Loucy (cell line): ENCODE results near the gene SCO2.
A peak's percentile ranks its signal among the peaks of the same experiment; 100 is the strongest.

Experiments
- H2AFZ ChIP-seq: fragments of 200-600 bp; sonication (generic); 2 replicates; pipeline ENCODE4 v1.6.0; 2016; ENCODE audit warnings: antibody characterized with exemption, mild to moderate bottlenecking, low read length, moderate library complexity
- H3F3A ChIP-seq: fragments of 200-600 bp; 2 replicates; pipeline ENCODE4 v1.6.0; 2016; ENCODE audit warnings: antibody characterized with exemption, low read depth, mild to moderate bottlenecking
- H3K27me3 ChIP-seq: fragments of 200-600 bp; sonication (generic); 2 replicates; pipeline ENCODE4 v1.6.1; 2014; ENCODE audit warnings: low read length, mild to moderate bottlenecking; ENCODE audit not compliant: insufficient read depth, poor library complexity, severe bottlenecking
- H3K36me3 ChIP-seq: fragments of 200-600 bp; sonication (generic); 2 replicates; pipeline ENCODE4 v1.6.1; 2016; ENCODE audit warnings: low read length; ENCODE audit not compliant: insufficient read depth
- H3K4me1 ChIP-seq: fragments of 200-600 bp; sonication (generic); 2 replicates; pipeline ENCODE4 v1.5.1; 2014; ENCODE audit warnings: low read length, mild to moderate bottlenecking; ENCODE audit not compliant: insufficient read depth, poor library complexity, severe bottlenecking
- H3K4me2 ChIP-seq: fragments of 200-600 bp; sonication (generic); 2 replicates; pipeline ENCODE4 v1.6.0; 2014; ENCODE audit warnings: antibody characterized with exemption, low read length, low read depth, mild to moderate bottlenecking; ENCODE audit not compliant: poor library complexity, severe bottlenecking
- H3K4me3 ChIP-seq: fragments of 200-600 bp; sonication (generic); 2 replicates; pipeline ENCODE4 v1.5.1; 2014; ENCODE audit warnings: low read length, mild to moderate bottlenecking, mixed read lengths; ENCODE audit not compliant: poor library complexity, severe bottlenecking
- H3K79me2 ChIP-seq: fragments of 200-600 bp; sonication (generic); 2 replicates; pipeline ENCODE4 v1.6.1; 2014; ENCODE audit warnings: low read length; ENCODE audit not compliant: insufficient read depth
- H3K9ac ChIP-seq: fragments of 200-600 bp; sonication (generic); 2 replicates; pipeline ENCODE4 v1.6.0; 2014; ENCODE audit warnings: mild to moderate bottlenecking, low read depth, low read length, moderate library complexity; ENCODE audit not compliant: poor library complexity, severe bottlenecking
- H3K9me2 ChIP-seq: fragments of 200-600 bp; sonication (generic); replicated peaks from 2 replicates; pipeline ENCODE4 v1.6.1; 2016; ENCODE audit warnings: low read depth, low read length, mixed read lengths
- H3K9me3 ChIP-seq: fragments of 200-600 bp; sonication (generic); 2 replicates; pipeline ENCODE4 v1.6.1; 2014; ENCODE audit warnings: mild to moderate bottlenecking, antibody characterized with exemption, low read length, low read depth; ENCODE audit not compliant: insufficient read depth
- H4K20me1 ChIP-seq: fragments of 200-600 bp; sonication (generic); 2 replicates; pipeline ENCODE4 v1.6.0; 2014; ENCODE audit warnings: antibody characterized with exemption, low read length, mild to moderate bottlenecking; ENCODE audit not compliant: insufficient read depth, poor library complexity, severe bottlenecking
- EZH2phosphoT487 ChIP-seq: fragments of 200-600 bp; IDR thresholded peaks from 2 replicates; pipeline ENCODE4 v1.6.1; 2018; ENCODE audit warnings: antibody characterized with exemption, mild to moderate bottlenecking, moderate library complexity, borderline replicate concordance
- TF ChIP-seq, protein P1 (sequence below): fragments of 200-600 bp; sonication (generic); conservative IDR thresholded peaks from 2 replicates; pipeline ENCODE4 v1.5.1; 2014; ENCODE audit warnings: mild to moderate bottlenecking, antibody characterized with exemption, low read length

The SCO2 gene

DNA sequence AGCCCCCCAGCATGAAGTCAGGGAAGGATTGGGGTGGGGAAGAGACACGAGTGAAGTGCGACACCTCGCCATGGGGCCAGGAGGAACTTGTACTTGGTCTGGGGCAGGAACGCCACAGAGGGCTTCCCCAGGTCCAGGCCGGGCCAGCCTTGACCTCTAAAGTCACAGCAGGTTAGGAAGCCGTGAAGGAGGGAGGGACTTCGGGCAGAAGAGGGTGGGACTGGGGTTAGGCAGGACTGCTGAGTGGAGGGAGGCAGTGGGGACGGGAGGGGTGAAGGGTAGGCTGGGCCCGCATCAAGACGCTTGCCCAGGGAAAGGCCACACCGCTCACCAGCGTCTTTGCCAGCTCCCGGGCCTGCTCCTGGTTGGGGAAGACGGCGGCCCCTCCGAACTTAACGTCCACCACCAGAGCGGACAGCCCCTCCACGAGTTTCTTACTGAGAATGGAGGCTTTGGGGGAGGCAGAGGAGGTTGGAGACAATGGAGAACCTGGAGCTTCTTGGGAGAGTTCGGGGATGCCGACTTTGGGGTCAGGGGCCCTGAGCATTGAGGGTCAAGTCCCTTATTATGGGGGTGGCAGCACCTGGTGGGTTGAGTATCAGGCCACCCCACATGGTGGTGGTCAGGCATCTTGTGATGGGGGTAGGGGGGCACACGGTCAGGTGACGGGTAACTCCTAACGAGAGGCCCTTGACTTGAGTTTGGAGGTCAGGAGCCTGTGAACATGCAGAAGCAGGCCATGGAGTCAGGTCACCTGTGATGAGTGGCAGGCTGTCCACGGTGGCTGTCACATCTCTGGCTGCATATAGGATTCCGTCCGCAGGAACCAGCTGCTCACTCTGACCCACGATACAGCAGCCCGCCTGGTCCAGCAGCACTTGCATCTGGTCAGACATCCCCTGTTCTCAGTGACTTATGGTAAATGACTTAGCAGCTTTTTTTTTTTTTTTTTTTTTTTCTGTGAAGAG is 1.7 kb upstream of the SCO2 start:
- H3K9ac ChIP-seq: peak overlapping the region; percentile 90
- H3K36me3 ChIP-seq: peaks cover 20% of the 10 kb centered on the region; the same call in 1 of the 2 replicates
- TF ChIP-seq EZH2phosphoT487: no peak
- TF ChIP-seq, protein P1, sequence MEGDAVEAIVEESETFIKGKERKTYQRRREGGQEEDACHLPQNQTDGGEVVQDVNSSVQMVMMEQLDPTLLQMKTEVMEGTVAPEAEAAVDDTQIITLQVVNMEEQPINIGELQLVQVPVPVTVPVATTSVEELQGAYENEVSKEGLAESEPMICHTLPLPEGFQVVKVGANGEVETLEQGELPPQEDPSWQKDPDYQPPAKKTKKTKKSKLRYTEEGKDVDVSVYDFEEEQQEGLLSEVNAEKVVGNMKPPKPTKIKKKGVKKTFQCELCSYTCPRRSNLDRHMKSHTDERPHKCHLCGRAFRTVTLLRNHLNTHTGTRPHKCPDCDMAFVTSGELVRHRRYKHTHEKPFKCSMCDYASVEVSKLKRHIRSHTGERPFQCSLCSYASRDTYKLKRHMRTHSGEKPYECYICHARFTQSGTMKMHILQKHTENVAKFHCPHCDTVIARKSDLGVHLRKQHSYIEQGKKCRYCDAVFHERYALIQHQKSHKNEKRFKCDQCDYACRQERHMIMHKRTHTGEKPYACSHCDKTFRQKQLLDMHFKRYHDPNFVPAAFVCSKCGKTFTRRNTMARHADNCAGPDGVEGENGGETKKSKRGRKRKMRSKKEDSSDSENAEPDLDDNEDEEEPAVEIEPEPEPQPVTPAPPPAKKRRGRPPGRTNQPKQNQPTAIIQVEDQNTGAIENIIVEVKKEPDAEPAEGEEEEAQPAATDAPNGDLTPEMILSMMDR: no peak
- H3K9me2 ChIP-seq: no peaks in the 10 kb centered on the region
- H3K27me3 ChIP-seq: no peaks in the 10 kb centered on the region
- peak overlapping the region; percentile 91 for H2AFZ ChIP-seq
- H3K9me3 ChIP-seq: no peaks in the 10 kb centered on the region
- H3K4me2 ChIP-seq: peak overlapping the region; percentile 90
- H3K4me3 ChIP-seq: peak overlapping the region; percentile 84
- H4K20me1 ChIP-seq: peaks cover 6% of the 10 kb centered on the region
- H3K79me2 ChIP-seq: peaks cover 16% of the 10 kb centered on the region; the same call in 1 of the 2 replicates
- H3F3A ChIP-seq: peaks cover 4% of the 10 kb centered on the region; the same call in 1 of the 2 replicates
- peaks cover 16% of the 10 kb centered on the region for H3K4me1 ChIP-seq

DNA sequence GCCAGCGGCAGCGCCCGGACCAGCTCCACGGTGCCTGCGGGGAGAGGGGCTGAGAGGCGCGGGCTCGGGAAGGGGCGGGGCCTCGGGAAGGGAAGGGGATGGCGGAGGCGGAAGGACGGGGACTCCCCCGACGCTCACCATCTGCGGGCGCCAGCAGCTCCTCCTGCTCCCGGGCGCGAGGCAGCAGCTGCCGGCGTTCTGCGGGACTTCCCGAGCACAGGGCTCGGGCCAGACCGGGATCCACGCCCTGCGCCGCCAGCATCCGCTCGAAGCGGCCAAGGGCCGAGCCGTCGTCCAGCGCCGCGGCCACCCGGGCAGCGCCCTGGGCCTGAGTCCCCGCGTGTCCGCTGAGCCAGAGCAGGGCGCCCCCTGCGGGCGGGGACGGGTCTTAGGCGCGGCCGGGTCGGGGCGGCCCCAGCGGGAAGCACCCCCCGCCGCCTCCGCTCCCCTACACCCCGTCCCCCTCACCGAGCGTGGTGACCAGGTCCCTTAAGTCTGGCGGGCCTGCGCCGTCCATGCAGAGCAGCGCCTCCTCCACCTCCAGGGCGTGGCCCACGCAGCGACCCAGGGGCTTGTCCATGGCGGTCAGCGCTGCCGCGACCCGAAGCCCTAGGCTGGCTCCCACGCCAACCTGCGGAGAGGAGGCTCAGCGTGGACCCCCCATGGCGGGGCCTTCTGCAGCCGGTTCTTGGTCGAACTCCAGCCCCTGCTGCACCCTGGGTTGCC is 873 bp upstream of the SCO2 start:
- H3K4me3 ChIP-seq: peak overlapping the region; percentile 84
- H3K79me2 ChIP-seq: peaks cover 16% of the 10 kb centered on the region; the same call in 1 of the 2 replicates
- H3K4me2 ChIP-seq: peak overlapping the region; percentile 90
- peak overlapping the region; percentile 91 for H2AFZ ChIP-seq
- peaks cover 28% of the 10 kb centered on the region; the same call in 1 of the 2 replicates for H3K36me3 ChIP-seq
- no peaks in the 10 kb centered on the region for H3K9me3 ChIP-seq
- H3F3A ChIP-seq: peaks cover 4% of the 10 kb centered on the region; the same call in 1 of the 2 replicates
- no peaks in the 10 kb centered on the region for H3K27me3 ChIP-seq
- no peaks in the 10 kb centered on the region for H3K9me2 ChIP-seq
- H3K9ac ChIP-seq: peak overlapping the region; percentile 90
- peaks cover 16% of the 10 kb centered on the region for H3K4me1 ChIP-seq
- TF ChIP-seq, protein P1: peak; percentile 59
- TF ChIP-seq EZH2phosphoT487: no peak
- peaks cover 8% of the 10 kb centered on the region for H4K20me1 ChIP-seq

DNA sequence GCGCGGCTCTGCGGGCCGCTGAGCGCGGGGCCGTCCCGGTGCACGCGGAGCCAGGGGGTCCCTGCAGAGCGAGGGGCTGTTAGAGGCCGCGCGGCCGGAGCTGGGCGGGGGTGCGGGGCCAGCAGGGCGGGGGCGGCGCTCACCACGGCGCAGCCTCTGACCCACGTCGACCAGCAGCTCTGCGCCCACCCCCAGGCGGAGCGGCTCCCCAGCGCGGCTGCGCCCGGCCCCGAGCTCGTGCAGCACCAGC is 385 bp upstream of the SCO2 start:
- peak overlapping the region; percentile 90 for H3K9ac ChIP-seq
- peaks cover 16% of the 10 kb centered on the region for H3K4me1 ChIP-seq
- H3K79me2 ChIP-seq: peaks cover 16% of the 10 kb centered on the region; the same call in 1 of the 2 replicates
- peaks cover 9% of the 10 kb centered on the region for H4K20me1 ChIP-seq
- no peaks in the 10 kb centered on the region for H3K27me3 ChIP-seq
- peaks cover 33% of the 10 kb centered on the region; the same call in 1 of the 2 replicates for H3K36me3 ChIP-seq
- peaks cover 4% of the 10 kb centered on the region; the same call in 1 of the 2 replicates for H3F3A ChIP-seq
- no peaks in the 10 kb centered on the region for H3K9me3 ChIP-seq
- peak overlapping the region; percentile 91 for H2AFZ ChIP-seq
- peak overlapping the region; percentile 84 for H3K4me3 ChIP-seq
- H3K4me2 ChIP-seq: peak overlapping the region; percentile 90
- no peaks in the 10 kb centered on the region for H3K9me2 ChIP-seq
- TF ChIP-seq, protein P1: 0 out of 2 replicates have a peak, but pooled peaks have one; percentile 53
- TF ChIP-seq EZH2phosphoT487: no peak
